ENCODE data around the gene HJV. TPM values are rescaled to one million over a fixed set of nuclear protein-coding genes. Genes with fewer than 3 reads are reported as not detected.
A peak's percentile ranks its signal among the peaks of the same experiment; 100 is the strongest.

The HJV gene
- total RNA-seq, 1 experiment from 2014 or later, result not detected

DNA sequence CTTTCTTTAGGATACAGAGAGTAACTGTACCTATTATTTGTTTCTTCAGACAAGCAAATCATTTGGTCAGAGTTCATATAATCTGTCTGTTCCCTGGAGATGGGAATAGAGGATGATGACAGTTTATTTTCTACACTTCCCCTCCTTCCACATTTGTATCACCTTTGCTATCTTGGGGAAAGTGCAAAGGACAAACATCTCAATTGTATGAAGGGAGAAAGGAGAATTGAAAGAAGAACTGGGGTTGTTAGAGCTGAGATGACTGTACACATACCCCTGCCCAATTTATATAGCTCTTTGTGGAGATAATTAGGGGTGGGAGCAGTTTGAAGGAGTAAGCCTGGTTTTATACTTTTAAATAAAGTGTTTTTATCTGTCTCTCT, 43.1 kb downstream of the HJV start:
- ATAC-seq (no peak), DNase-seq (no peak)
- ChIA-PET POLR2A (ENCODE audit: unreplicated experiment) (no interaction called here), CTCF (interaction anchor here (0.5 to 3.0 kb wide), 3 partner anchors 16 to 54 kb away, joined by 3 to 34 read pairs (median 6); no protein-coding TSS in a partner anchor)
- H3K27me3 ChIP-seq (ENCODE audit: low read length), result no peaks in the 10 kb centered on the region
- H3K9me3 ChIP-seq (ENCODE audit: low read length), result no peaks in the 10 kb centered on the region
- H3K4me1 ChIP-seq (ENCODE audit: insufficient read depth, low read length), result peaks cover 44% of the 10 kb centered on the region
- H3K9ac ChIP-seq (ENCODE audit: low read length), result peak overlapping the region; percentile 67
- H3F3A ChIP-seq (ENCODE audit: low read length, unreplicated experiment), result no peaks in the 10 kb centered on the region
- H3K4me2 ChIP-seq (ENCODE audit: low read length), result peak overlapping the region; percentile 79
- no peaks in the 10 kb centered on the region for H3K36me3 ChIP-seq (ENCODE audit: low read depth, low read length)
- TF ChIP-seq EZH2phosphoT487 (IDR thresholded peaks at IDR 0.05; ENCODE audit: borderline replicate concordance, low read length), result no peak
- TF ChIP-seq, protein P1, sequence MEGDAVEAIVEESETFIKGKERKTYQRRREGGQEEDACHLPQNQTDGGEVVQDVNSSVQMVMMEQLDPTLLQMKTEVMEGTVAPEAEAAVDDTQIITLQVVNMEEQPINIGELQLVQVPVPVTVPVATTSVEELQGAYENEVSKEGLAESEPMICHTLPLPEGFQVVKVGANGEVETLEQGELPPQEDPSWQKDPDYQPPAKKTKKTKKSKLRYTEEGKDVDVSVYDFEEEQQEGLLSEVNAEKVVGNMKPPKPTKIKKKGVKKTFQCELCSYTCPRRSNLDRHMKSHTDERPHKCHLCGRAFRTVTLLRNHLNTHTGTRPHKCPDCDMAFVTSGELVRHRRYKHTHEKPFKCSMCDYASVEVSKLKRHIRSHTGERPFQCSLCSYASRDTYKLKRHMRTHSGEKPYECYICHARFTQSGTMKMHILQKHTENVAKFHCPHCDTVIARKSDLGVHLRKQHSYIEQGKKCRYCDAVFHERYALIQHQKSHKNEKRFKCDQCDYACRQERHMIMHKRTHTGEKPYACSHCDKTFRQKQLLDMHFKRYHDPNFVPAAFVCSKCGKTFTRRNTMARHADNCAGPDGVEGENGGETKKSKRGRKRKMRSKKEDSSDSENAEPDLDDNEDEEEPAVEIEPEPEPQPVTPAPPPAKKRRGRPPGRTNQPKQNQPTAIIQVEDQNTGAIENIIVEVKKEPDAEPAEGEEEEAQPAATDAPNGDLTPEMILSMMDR (conservative IDR thresholded peaks at IDR 0.05; ENCODE audit: low read depth, low read length), result no peak
- no peak for TF ChIP-seq EZH2 (IDR thresholded peaks at IDR 0.05; ENCODE audit: low read length, unreplicated experiment)
- BruUV-seq (replicated peaks), result no TSS peak
- no peaks in the 10 kb centered on the region for H3K79me2 ChIP-seq (ENCODE audit: low read length)
- H2AFZ ChIP-seq (ENCODE audit: low read length), result peak overlapping the region; percentile 57
- no peaks in the 10 kb centered on the region for H4K20me1 ChIP-seq (ENCODE audit: low read length)
- H3K27ac ChIP-seq (ENCODE audit: low read length), result peak overlapping the region; percentile 87
- peak overlapping the region; percentile 45; the same call in 1 of the 2 replicates for H3K4me3 ChIP-seq (ENCODE audit: low read length)
- intact Hi-C loops (cut with micrococcal nuclease), result loop anchor here (2.0 kb wide), 1 partner anchor 52 kb away; the partner anchor contains the start of gene RBM8A
- H3K9me2 ChIP-seq (replicated peaks; ENCODE audit: low read length), result no peaks in the 10 kb centered on the region

DNA sequence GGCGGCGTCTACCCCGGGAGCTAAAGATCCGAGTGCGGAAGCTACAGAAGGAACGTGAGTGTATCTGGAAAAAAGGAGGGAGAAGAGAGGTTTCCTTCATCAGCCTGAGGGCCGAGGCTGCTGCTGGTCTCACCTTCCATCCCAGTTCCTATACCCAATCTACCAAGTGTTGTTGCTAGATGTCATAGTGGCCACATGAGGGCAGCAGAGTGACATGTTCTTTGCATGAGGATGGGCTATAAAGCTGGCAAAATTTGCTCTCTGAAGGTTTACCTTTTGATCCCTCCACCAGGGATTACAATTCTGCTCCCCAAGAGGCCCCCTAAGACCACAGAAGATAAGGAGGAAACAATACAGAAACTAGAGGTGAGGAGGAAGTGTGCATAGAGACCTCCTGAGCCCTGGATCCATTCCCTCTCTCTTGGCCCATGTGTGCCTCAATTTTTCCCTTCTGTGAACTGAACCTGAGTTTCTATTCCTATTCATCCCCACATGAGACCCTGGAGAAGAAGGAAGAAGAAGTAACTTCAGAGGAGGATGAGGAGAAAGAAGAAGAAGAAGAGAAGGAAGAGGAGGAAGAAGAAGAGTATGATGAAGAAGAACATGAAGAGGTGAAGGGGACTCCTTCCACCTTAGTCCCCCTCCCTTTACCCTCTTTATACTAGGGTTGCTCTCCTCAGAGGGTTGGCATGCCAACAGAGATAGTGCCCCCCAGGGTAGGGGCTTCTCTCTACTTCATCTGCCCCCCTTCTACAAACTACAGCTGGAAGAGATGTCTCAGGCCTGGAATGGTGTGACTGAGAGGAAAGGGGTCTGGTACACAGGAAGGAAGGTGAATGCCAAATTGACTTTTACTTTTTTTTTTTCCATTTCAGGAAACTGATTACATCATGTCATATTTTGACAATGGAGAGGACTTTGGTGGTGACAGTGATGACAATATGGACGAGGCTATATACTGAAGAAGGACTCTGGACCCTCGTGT, 43.8 kb downstream of the HJV start:
- Histone ChIP-seq H3K9me2 (replicated peaks; ENCODE audit: low read length) (no peaks in the 10 kb centered on the region), H3K4me1 (ENCODE audit: insufficient read depth, low read length) (peaks cover 37% of the 10 kb centered on the region), H4K20me1 (ENCODE audit: low read length) (no peaks in the 10 kb centered on the region), H3K79me2 (ENCODE audit: low read length) (no peaks in the 10 kb centered on the region), H3K9ac (ENCODE audit: low read length) (peak overlapping the region; percentile 67), H3K36me3 (ENCODE audit: low read depth, low read length) (no peaks in the 10 kb centered on the region), H3K27me3 (ENCODE audit: low read length) (no peaks in the 10 kb centered on the region), H3K4me3 (ENCODE audit: low read length) (no peak overlapping the region), H3K27ac (ENCODE audit: low read length) (peak overlapping the region; percentile 87), H3K4me2 (ENCODE audit: low read length) (peak overlapping the region; percentile 79), H2AFZ (ENCODE audit: low read length) (peak overlapping the region; percentile 75), H3F3A (ENCODE audit: low read length, unreplicated experiment) (no peaks in the 10 kb centered on the region), H3K9me3 (ENCODE audit: low read length) (no peaks in the 10 kb centered on the region)
- ATAC-seq (peak; percentile 42), DNase-seq (peak; percentile 90)
- ChIA-PET CTCF (interaction anchor here (0.6 to 3.0 kb wide), 4 partner anchors 20 to 86 kb away, joined by 3 to 34 read pairs (median 8); partner anchors contain the start of gene LIX1L), POLR2A (ENCODE audit: unreplicated experiment) (no interaction called here)
- TF ChIP-seq EZH2phosphoT487 (IDR thresholded peaks at IDR 0.05; ENCODE audit: borderline replicate concordance, low read length) (no peak), EZH2 (IDR thresholded peaks at IDR 0.05; ENCODE audit: low read length, unreplicated experiment) (no peak)
- TF ChIP-seq, protein P1 (conservative IDR thresholded peaks at IDR 0.05; ENCODE audit: low read depth, low read length), result peak; percentile 97
- intact Hi-C loops (cut with micrococcal nuclease), result loop anchor here (1.0 to 2.0 kb wide), 3 partner anchors 30 to 51 kb away; partner anchors contain the start of gene RBM8A
- BruUV-seq (replicated peaks), result no TSS peak
